GM23248 (cell line): Measurements from ENCODE around the gene PAFAH1B1. TPM values are rescaled to one million over a fixed set of nuclear protein-coding genes. Genes with fewer than 3 reads are reported as not detected.

Source experiments
- DNase-seq: peaks from one replicate; pipeline ENCODE4 v3.0.0-alpha.2; 2015
- H2AFZ ChIP-seq: fragments of 200-600 bp; sonication (generic); 2 replicates; pipeline ENCODE4 v1.6.1; 2016; ENCODE audit warnings: antibody characterized with exemption
- H3F3A ChIP-seq: fragments of 200-600 bp; sonication (generic); 2 replicates; pipeline ENCODE4 v1.6.1; 2016; ENCODE audit warnings: mild to moderate bottlenecking, antibody characterized with exemption, mixed run types; ENCODE audit not compliant: insufficient read depth
- H3K27ac ChIP-seq: fragments of 200-600 bp; sonication (generic); 2 replicates; pipeline ENCODE4 v1.5.1; 2016; ENCODE audit warnings: mild to moderate bottlenecking
- H3K27me3 ChIP-seq: fragments of 200-600 bp; sonication (generic); replicated peaks from 2 replicates; pipeline ENCODE4 v1.6.1; 2016; ENCODE audit warnings: mild to moderate bottlenecking; ENCODE audit not compliant: insufficient read depth
- H3K36me3 ChIP-seq: fragments of 200-600 bp; sonication (generic); 2 replicates; pipeline ENCODE4 v1.6.1; 2016; ENCODE audit warnings: low read depth, mild to moderate bottlenecking
- H3K4me1 ChIP-seq: fragments of 200-600 bp; sonication (generic); 2 replicates; pipeline ENCODE4 v1.6.1; 2016; ENCODE audit warnings: mild to moderate bottlenecking; ENCODE audit not compliant: insufficient read depth
- H3K4me2 ChIP-seq: fragments of 200-600 bp; sonication (generic); one replicate; pipeline ENCODE4 v1.6.1; 2016; ENCODE audit warnings: mild to moderate bottlenecking; ENCODE audit not compliant: unreplicated experiment
- H3K4me3 ChIP-seq: fragments of 200-600 bp; sonication (generic); 2 replicates; pipeline ENCODE4 v1.5.1; 2016; ENCODE audit warnings: mild to moderate bottlenecking
- H3K79me2 ChIP-seq: fragments of 200-600 bp; sonication (generic); 2 replicates; pipeline ENCODE4 v1.6.1; 2016; ENCODE audit warnings: mild to moderate bottlenecking; ENCODE audit not compliant: insufficient read depth
- H3K9ac ChIP-seq: fragments of 200-600 bp; sonication (generic); 2 replicates; pipeline ENCODE4 v1.6.1; 2016; ENCODE audit warnings: mild to moderate bottlenecking
- H3K9me2 ChIP-seq: fragments of 200-600 bp; sonication (generic); 2 replicates; pipeline ENCODE4 v1.6.1; 2016; ENCODE audit warnings: mixed run types, mild to moderate bottlenecking, moderate library complexity; ENCODE audit not compliant: insufficient read depth
- H3K9me3 ChIP-seq: fragments of 200-600 bp; sonication (generic); one replicate; pipeline ENCODE4 v1.6.1; 2017; ENCODE audit warnings: low read depth
- H4K20me1 ChIP-seq: fragments of 200-600 bp; sonication (generic); 2 replicates; pipeline ENCODE4 v1.6.0; 2016; ENCODE audit not compliant: insufficient read depth
- EZH2 ChIP-seq: fragments of 200-600 bp; sonication (generic); IDR thresholded peaks from 2 replicates; pipeline ENCODE4 v1.6.1; 2018; ENCODE audit warnings: antibody characterized with exemption, mild to moderate bottlenecking; ENCODE audit not compliant: insufficient read depth, poor library complexity, severe bottlenecking
- EZH2phosphoT487 ChIP-seq: fragments of 200-600 bp; sonication (generic); IDR thresholded peaks from 2 replicates; pipeline ENCODE4 v1.6.1; 2018; ENCODE audit warnings: antibody characterized with exemption, moderate library complexity, mild to moderate bottlenecking, low read depth; ENCODE audit not compliant: insufficient read depth
- WGBS, 2 experiments: methylation state at CpG; one replicate each; pipeline ENCODE4 v1.1.6; 2015 to 2017; ENCODE audit warnings: low lambda C conversion rate in 2 of 2, low coverage in 1 of 2; ENCODE audit errors: missing lambda C conversion rate in 2 of 2; 5-methylcytosine and 5-hydroxymethylcytosine counted together
- in situ Hi-C: fragments of 300-500 bp; cut with MboI; formaldehyde crosslinking; loops from 2 replicates; pipeline ENCODE4 v1.15.0; 2020
- polyA plus RNA-seq: library from polyadenylated mRNA; unstranded; fragments of >200 nt; fragmentation: Nextera tagmentation; extraction: Ambion mirVana; gene quantifications from 2 replicates; pipeline ENCODE4 v1.2.1, GENCODE V29; 2016
- total RNA-seq: library from RNA; depleted of rRNA; stranded (reverse); fragments of >200 nt; shearing (Covaris generic); gene quantifications from 2 replicates; pipeline ENCODE4 v1.2.3, GENCODE V29; 2014

Gene PAFAH1B1
- total and polyA plus RNA-seq, 2 experiments from 2014 or later = 32.5 to 88.7 TPM

DNA sequence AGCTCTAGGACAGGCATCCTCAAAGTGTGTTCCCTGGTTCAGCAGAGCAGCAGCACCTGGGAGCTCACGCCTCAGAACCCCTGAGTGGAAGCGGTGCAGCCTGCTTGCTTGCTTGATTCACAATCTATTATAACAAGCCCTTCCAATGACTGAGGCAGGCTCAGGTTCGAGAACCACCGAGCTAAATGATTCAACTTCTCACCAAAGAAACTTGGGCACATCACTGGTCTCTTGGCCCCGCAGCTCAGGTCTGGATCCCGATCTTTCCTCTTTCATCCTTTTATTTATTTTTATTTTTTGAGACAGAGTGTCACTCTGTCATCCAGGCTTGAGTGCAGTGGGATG is 93.6 kb downstream of the PAFAH1B1 start:
- no peak overlapping the region for H3K4me3 ChIP-seq
- DNase-seq = no peak
- TF ChIP-seq EZH2 = no peak
- no peak for TF ChIP-seq EZH2phosphoT487
- peak overlapping the region; percentile 73 for H3K27ac ChIP-seq
- H3K4me2 ChIP-seq = no peak overlapping the region
- H3K79me2 ChIP-seq = peaks cover 10% of the 10 kb centered on the region
- no peaks in the 10 kb centered on the region for H3K9me2 ChIP-seq
- H3K9me3 ChIP-seq = no peaks in the 10 kb centered on the region
- peaks cover 5% of the 10 kb centered on the region; the same call in 1 of the 2 replicates for H4K20me1 ChIP-seq
- no peak overlapping the region for H2AFZ ChIP-seq
- H3K9ac ChIP-seq = 0 out of 2 replicates have a peak overlapping the region, but pooled peaks have one; percentile 39
- peaks cover 32% of the 10 kb centered on the region for H3K36me3 ChIP-seq
- H3F3A ChIP-seq = peaks cover 70% of the 10 kb centered on the region
- 25 to 35% methylated on average over 6 of the region's 6 CpGs for WGBS, 2 experiments
- no peaks in the 10 kb centered on the region for H3K27me3 ChIP-seq
- in situ Hi-C loops = no loop called here
- H3K4me1 ChIP-seq = peaks cover 19% of the 10 kb centered on the region

- H3K36me3 ChIP-seq = peaks cover 16% of the 10 kb centered on the region
- H2AFZ ChIP-seq = no peak overlapping the region
- H3K27ac ChIP-seq = no peak overlapping the region
- no peak for DNase-seq
- peaks cover 19% of the 10 kb centered on the region for H3K4me1 ChIP-seq
- no peak overlapping the region for H3K4me2 ChIP-seq
- no peaks in the 10 kb centered on the region; the same call in 1 of the 2 replicates for H4K20me1 ChIP-seq
- H3K9me2 ChIP-seq = no peaks in the 10 kb centered on the region
- in situ Hi-C loops = no loop called here
- no peaks in the 10 kb centered on the region for H3K27me3 ChIP-seq
- peaks cover 9% of the 10 kb centered on the region; the same call in 1 of the 2 replicates for H3K79me2 ChIP-seq
- H3K4me3 ChIP-seq = no peak overlapping the region
- no peaks in the 10 kb centered on the region for H3K9me3 ChIP-seq
- no peak for TF ChIP-seq EZH2phosphoT487
- no peak for TF ChIP-seq EZH2
- peaks cover 54% of the 10 kb centered on the region for H3F3A ChIP-seq
- 62 to 64% methylated on average over 27 of the region's 27 CpGs for WGBS, 2 experiments
- H3K9ac ChIP-seq = no peak overlapping the region
Observed at GRCh38 chr17:2688351-2689342, 95.2 kb downstream of the PAFAH1B1 start.

DNA sequence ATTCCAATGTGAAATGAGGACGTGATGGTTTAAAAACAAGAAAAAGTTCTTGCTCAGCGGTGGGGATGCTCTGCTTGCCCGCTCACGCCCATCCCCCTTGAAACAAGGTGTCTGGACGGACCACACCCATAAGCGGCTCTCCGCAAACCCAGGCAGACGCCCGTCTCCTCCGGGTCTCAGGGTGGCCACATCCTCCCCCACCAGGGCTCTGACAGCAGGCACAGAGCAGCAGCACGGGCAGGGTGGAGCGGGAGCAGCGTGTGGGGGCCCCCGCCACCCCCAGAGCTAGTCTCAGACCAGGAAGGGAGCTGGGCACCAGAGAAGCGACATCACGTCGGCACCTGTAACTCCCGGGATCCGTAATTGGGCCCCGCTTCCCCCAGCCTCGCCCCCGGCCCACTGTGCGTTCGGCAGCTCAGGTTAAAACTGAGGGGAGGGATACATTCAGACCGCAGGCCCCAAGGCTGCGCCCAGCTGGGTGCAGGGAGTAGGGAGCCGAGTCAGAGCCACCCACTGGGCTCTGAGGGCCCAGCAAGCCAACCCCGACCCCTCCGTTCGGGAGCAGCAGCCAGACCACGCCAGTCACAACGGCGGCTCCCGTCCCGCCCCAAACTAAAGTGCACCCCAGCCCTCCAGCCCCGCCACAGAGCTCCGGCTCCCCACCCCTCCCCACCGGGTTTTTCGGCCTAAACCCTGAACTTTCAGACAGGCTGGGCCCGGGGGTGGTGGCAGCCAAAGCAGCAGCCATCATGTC is 96.1 kb downstream of the PAFAH1B1 start:
- H2AFZ ChIP-seq = no peak overlapping the region
- DNase-seq = no peak
- peaks cover 6% of the 10 kb centered on the region; the same call in 1 of the 2 replicates for H3K36me3 ChIP-seq
- H3K4me2 ChIP-seq = no peak overlapping the region
- WGBS, 2 experiments = 54 to 61% methylated on average over 29 to 40 of the region's 40 CpGs
- in situ Hi-C loops = no loop called here
- no peak overlapping the region for H3K9ac ChIP-seq
- no peak overlapping the region for H3K4me3 ChIP-seq
- TF ChIP-seq EZH2 (no peak), EZH2phosphoT487 (no peak)
- peaks cover 44% of the 10 kb centered on the region for H3F3A ChIP-seq
- no peaks in the 10 kb centered on the region for H3K27me3 ChIP-seq
- no peak overlapping the region for H3K27ac ChIP-seq
- no peaks in the 10 kb centered on the region; the same call in 1 of the 2 replicates for H4K20me1 ChIP-seq
- H3K9me3 ChIP-seq = no peaks in the 10 kb centered on the region
- no peaks in the 10 kb centered on the region for H3K9me2 ChIP-seq
- no peaks in the 10 kb centered on the region for H3K79me2 ChIP-seq
- peaks cover 19% of the 10 kb centered on the region for H3K4me1 ChIP-seq

DNA sequence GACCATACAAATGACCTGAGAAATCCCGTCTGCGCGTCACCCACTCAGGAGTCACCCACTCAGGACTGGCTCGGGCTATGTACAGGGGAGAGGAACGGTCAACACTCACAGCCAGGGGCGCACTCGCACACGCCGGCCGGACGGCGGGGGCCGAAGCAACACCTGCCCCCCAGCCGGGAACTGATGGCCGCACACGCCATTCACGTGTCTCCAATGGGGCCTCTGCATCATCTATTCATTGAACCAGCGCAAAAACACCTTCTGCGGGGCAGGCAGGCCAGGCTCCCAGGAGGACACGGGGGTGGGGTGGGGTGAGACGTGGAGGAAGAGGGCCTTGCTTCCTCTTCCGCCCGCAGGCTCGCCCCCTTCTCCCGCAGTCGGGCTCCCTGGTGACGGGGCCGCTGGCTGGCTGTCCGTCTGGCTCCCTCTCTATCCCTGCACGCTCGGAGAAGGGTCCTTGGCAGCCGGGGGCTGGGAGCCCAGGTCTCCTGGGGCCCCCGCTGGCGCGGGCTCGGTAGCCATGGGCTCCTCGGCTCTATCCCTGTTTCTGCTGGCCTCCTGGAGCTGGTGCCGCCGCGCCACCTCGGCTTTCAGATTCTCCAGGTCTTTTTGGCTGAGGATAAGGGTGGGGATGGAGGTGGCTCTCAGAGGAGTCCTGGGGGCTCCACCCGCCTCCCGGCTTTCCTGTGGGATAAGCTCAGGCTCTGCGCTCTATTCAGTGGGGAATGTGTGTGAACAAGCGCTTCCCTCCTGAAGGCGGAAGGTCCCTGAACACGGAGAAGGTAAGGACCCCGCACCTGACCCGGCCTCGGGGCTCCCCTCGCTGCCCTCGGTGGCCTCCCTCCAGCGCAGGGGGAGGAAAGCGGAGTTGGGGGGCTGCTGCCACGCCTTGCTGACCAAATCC is 97.0 kb downstream of the PAFAH1B1 start:
- Histone ChIP-seq H3K9me3 (no peaks in the 10 kb centered on the region), H3K27me3 (no peaks in the 10 kb centered on the region), H3K27ac (no peak overlapping the region), H3K9ac (no peak overlapping the region), H3K36me3 (no peaks in the 10 kb centered on the region), H2AFZ (no peak overlapping the region), H4K20me1 (no peaks in the 10 kb centered on the region; the same call in 1 of the 2 replicates), H3K4me2 (no peak overlapping the region), H3K9me2 (no peaks in the 10 kb centered on the region), H3K79me2 (no peaks in the 10 kb centered on the region), H3K4me1 (peaks cover 19% of the 10 kb centered on the region), H3K4me3 (no peak overlapping the region), H3F3A (peaks cover 36% of the 10 kb centered on the region)
- no peak for TF ChIP-seq EZH2
- no peak for TF ChIP-seq EZH2phosphoT487
- DNase-seq = no peak
- in situ Hi-C loops = no loop called here
- 91 to 94% methylated on average over 48 to 52 of the region's 55 CpGs for WGBS, 2 experiments
